ENCODE results near the gene BORCS5.

GRCh38 chr12:12482959-12483358, 126.1 kb downstream of the BORCS5 start:
- TF ChIP-seq TAF1 (IDR thresholded peaks at IDR 0.05; ENCODE audit: low read depth, low read length) = no peak
- no peak for TF ChIP-seq PAX5 (IDR thresholded peaks at IDR 0.05; ENCODE audit: insufficient read depth, low read length, severe bottlenecking)
- no peak for TF ChIP-seq POLR2AphosphoS5 (IDR thresholded peaks at IDR 0.05; ENCODE audit: low read depth, low read length)
- no peak for TF ChIP-seq POLR2A (IDR thresholded peaks at IDR 0.05; ENCODE audit: low read depth, low read length)
- TF ChIP-seq SPI1 (IDR thresholded peaks at IDR 0.05; ENCODE audit: low read depth, low read length) = no peak
